K562 (cell line): ENCODE results near the gene ATRX. TPM values are rescaled to one million over a fixed set of nuclear protein-coding genes. Genes with fewer than 3 reads are reported as not detected.
"Not testable (repeated sequence)": the region's sequence is repeated elsewhere in the genome, so short reads cannot be mapped to it uniquely, and the experiment has no call there.

Source experiments
- ATAC-seq: fragments of 200-7000 bp; cut with Tn5 transposase; 3 replicates; pipeline ENCODE4 v1.9.1; 2020; ENCODE audit warnings: moderate library complexity
- BruUV-seq: library from RNA; stranded (reverse); fragments of 400-500 nt; replicated peaks from 2 replicates; lab custom pipeline; 2021; lab: Mats Ljungman, UMichigan
- CTCF ChIA-PET: fragments of 300-600 bp; formaldehyde crosslinking; extraction: SDS; loops from one replicate; lab custom pipeline; 2021; ENCODE audit warnings: low intra/inter-chr PET ratio; lab: Yijun Ruan, JAX
- POLR2A ChIA-PET: fragments of 300-600, 350-650 bp; sonication (Branson Sonifier 250); formaldehyde crosslinking; extraction: SDS; loops from one replicate; lab custom pipeline; 2021; ENCODE audit warnings: antibody characterized with exemption, inconsistent platforms; lab: Yijun Ruan, JAX
- DNase-seq, 4 experiments: peaks; one replicate each; pipeline versions ENCODE4 v3.0.0 to v3.0.0-alpha.2; 2011 to 2018; ENCODE audit warnings: low spot score in 3 of 4, mixed read lengths in 3 of 4; ENCODE audit errors: extremely low read depth in 1 of 4
- FAIRE-seq: peaks from 2 replicates; lab custom pipeline; 2011; peaks lifted over from hg19 to GRCh38; lab: Jason Lieb, UNC
- H2AFZ ChIP-seq: 2 replicates; pipeline ENCODE4 v1.6.0; 2011; ENCODE audit warnings: low read depth, low read length, control low read depth, inconsistent platforms
- H3K27ac ChIP-seq: fragments of 200-600 bp; 3 replicates; pipeline ENCODE4 v1.8.0; 2011; ENCODE audit warnings: low read depth, mild to moderate bottlenecking, control low read depth, inconsistent platforms, low read length, moderate library complexity, mixed read lengths; ENCODE audit errors: extremely low read depth
- H3K27me3 ChIP-seq, 2 experiments: fragments of 300-600 bp in 1 of 2; 2 replicates in 1 of 2; 3 replicates in 1 of 2; pipeline versions ENCODE4 v1.6.0 to v1.8.0; 2011; ENCODE audit warnings: inconsistent platforms in 2 of 2, low read length in 2 of 2, mild to moderate bottlenecking in 1 of 2, mixed read lengths in 1 of 2, moderate library complexity in 1 of 2; ENCODE audit not compliant: control insufficient read depth in 2 of 2, insufficient read depth in 2 of 2
- H3K36me3 ChIP-seq: fragments of 300-600 bp; 3 replicates; pipeline ENCODE4 v1.8.0; 2011; ENCODE audit warnings: mild to moderate bottlenecking, low read length, inconsistent platforms; ENCODE audit not compliant: control insufficient read depth, insufficient read depth
- H3K4me1 ChIP-seq, 2 experiments: fragments of 200-600 bp in 1 of 2; replicated peaks in 1 of 2; 2 replicates in 1 of 2; 3 replicates in 1 of 2; pipeline versions ENCODE4 v1.5.1 to v1.8.0; 2011; ENCODE audit warnings: inconsistent platforms in 2 of 2, low read length in 2 of 2, mild to moderate bottlenecking in 1 of 2, mixed read lengths in 1 of 2, moderate library complexity in 1 of 2; ENCODE audit not compliant: control insufficient read depth in 2 of 2, insufficient read depth in 2 of 2
- H3K4me2 ChIP-seq: 2 replicates; pipeline ENCODE4 v1.6.1; 2011; ENCODE audit warnings: low read length, control low read depth, inconsistent platforms, mixed read lengths; ENCODE audit not compliant: insufficient read depth
- H3K4me3 ChIP-seq: fragments of 200-600 bp; sonication (generic), shearing (Covaris generic); 2 replicates; pipeline ENCODE4 v1.5.1; 2016; ENCODE audit warnings: control low read depth, inconsistent platforms
- H3K79me2 ChIP-seq: fragments of 200-600 bp; 3 replicates; pipeline ENCODE4 v1.8.0; 2011; ENCODE audit warnings: low read length, inconsistent platforms; ENCODE audit not compliant: control insufficient read depth, insufficient read depth
- H3K9ac ChIP-seq, 2 experiments: 2 replicates each; pipeline versions ENCODE4 v1.6.0 to v1.6.1; 2011; ENCODE audit warnings: low read depth in 2 of 2, low read length in 2 of 2, control low read depth in 1 of 2, inconsistent platforms in 1 of 2, mild to moderate bottlenecking in 1 of 2, mixed read lengths in 1 of 2; ENCODE audit not compliant: insufficient read depth in 1 of 2
- H3K9me1 ChIP-seq: one replicate; pipeline ENCODE4 v1.6.0; 2011; ENCODE audit warnings: inconsistent platforms, mild to moderate bottlenecking, low read length, moderate library complexity; ENCODE audit not compliant: control insufficient read depth, insufficient read depth
- H3K9me3 ChIP-seq: replicated peaks from 2 replicates; pipeline ENCODE4 v1.5.1; 2011; ENCODE audit warnings: low read depth, low read length, inconsistent platforms; ENCODE audit not compliant: control insufficient read depth, insufficient read depth
- H4K20me1 ChIP-seq: replicated peaks from 2 replicates; pipeline ENCODE4 v1.6.1; 2011; ENCODE audit warnings: low read length, inconsistent platforms, mixed read lengths; ENCODE audit not compliant: control insufficient read depth, insufficient read depth
- DIDO1 ChIP-seq: fragments of 450-650 bp; IDR thresholded peaks from 2 replicates; pipeline ENCODE4 v1.6.1; 2016; ENCODE audit warnings: low read depth, missing biosample characterization, missing genetic modification characterization
- HDAC1 ChIP-seq, 2 experiments: fragments of 450-650 bp; IDR thresholded peaks; 2 replicates each; pipeline ENCODE4 v1.6.1; 2016 to 2017; ENCODE audit warnings: inconsistent platforms in 1 of 2, mild to moderate bottlenecking in 1 of 2, moderate library complexity in 1 of 2
- HSF4 ChIP-seq: fragments of 250-450 bp; sonication (Bioruptor Pico); IDR thresholded peaks from 2 replicates; pipeline ENCODE4 v2.1.2; 2022; ENCODE audit warnings: mild to moderate bottlenecking, moderate library complexity, borderline replicate concordance
- MAFG ChIP-seq: fragments of 450-650 bp; conservative IDR thresholded peaks from 2 replicates; pipeline ENCODE4 v1.6.1; 2016; ENCODE audit warnings: missing genetic modification characterization, missing compliant biosample characterization
- NFATC3 ChIP-seq: fragments of 450-650 bp; IDR thresholded peaks from 2 replicates; pipeline ENCODE4 v1.6.1; 2017; ENCODE audit warnings: mild to moderate bottlenecking
- NFIX ChIP-seq: fragments of 250-450 bp; sonication (Bioruptor Pico); IDR thresholded peaks from 2 replicates; pipeline ENCODE4 v1.4.0; 2020; ENCODE audit warnings: low read depth, mild to moderate bottlenecking, moderate library complexity
- NFYB ChIP-seq: IDR thresholded peaks from 2 replicates; pipeline ENCODE4 v1.6.1; 2011; ENCODE audit warnings: mild to moderate bottlenecking, moderate library complexity; ENCODE audit not compliant: insufficient read length; ENCODE audit errors: extremely low read depth
- ZNF121 ChIP-seq: sonication (generic); formaldehyde crosslinking; conservative IDR thresholded peaks from 2 replicates; pipeline ENCODE4 v1.8.0; 2022; ENCODE audit warnings: missing genetic modification reagents
- WGBS: fragments of 100-300 bp; shearing (Covaris generic); methylation state at CpG from one replicate; pipeline ENCODE4 v1.1.6; 2016; ENCODE audit warnings: low coverage, mixed read lengths; ENCODE audit not compliant: insufficient coverage; ENCODE audit errors: missing lambda C conversion rate; 5-methylcytosine and 5-hydroxymethylcytosine counted together
- in situ Hi-C: fragments of 300-500 bp; cut with MboI; formaldehyde crosslinking; loops from 4 replicates; pipeline ENCODE4 v1.15.0; 2018; ENCODE audit warnings: inconsistent platforms, mixed read lengths
- intact Hi-C: fragments of 100-400 bp; cut with micrococcal nuclease; formaldehyde crosslinking; loops from 2 replicates; pipeline ENCODE4 v1.14.2; 2022
- polyA plus RNA-seq, 8 experiments: library from polyadenylated mRNA; depleted of rRNA in 4 of 8; stranded (reverse) in 5 of 8; unstranded in 3 of 8; fragments of >200 nt; fragmentation: Nextera tagmentation in 2 of 8; fragmentation: Illumina TruSeq in 1 of 8; extraction: Ambion mirVana in 2 of 8; extraction: Trizol in 1 of 8; gene quantifications; 2 replicates each; pipeline versions ENCODE4 v1.2.1 to v1.2.3, GENCODE V29; 2011 to 2014; ENCODE audit warnings: inconsistent platforms in 1 of 8, missing spikeins in 1 of 8
- total RNA-seq, 7 experiments: library from RNA; depleted of rRNA in 6 of 7; stranded (reverse); fragments of >200 nt in 6 of 7; fragmentation: Illumina TruSeq in 2 of 7; extraction: Trizol in 2 of 7; gene quantifications; 2 replicates each; pipeline versions ENCODE4 v1.2.1 to v1.2.3, GENCODE V29; 2011 to 2021; ENCODE audit warnings: low replicate concordance in 1 of 7
- TF ChIP-seq, protein P1 (sequence below): fragments of 200-800 bp; sonication (Bioruptor generic); IDR thresholded peaks from 2 replicates; pipeline ENCODE4 v1.6.1; 2017; ENCODE audit warnings: missing genetic modification characterization, missing compliant biosample characterization

The ATRX gene
- total and polyA plus RNA-seq, 9 of the 15 experiments (the other 6 are each of a cell fraction or from before 2014, with no cell fraction given): 7.7 to 23.1 (median 20.2) TPM

DNA sequence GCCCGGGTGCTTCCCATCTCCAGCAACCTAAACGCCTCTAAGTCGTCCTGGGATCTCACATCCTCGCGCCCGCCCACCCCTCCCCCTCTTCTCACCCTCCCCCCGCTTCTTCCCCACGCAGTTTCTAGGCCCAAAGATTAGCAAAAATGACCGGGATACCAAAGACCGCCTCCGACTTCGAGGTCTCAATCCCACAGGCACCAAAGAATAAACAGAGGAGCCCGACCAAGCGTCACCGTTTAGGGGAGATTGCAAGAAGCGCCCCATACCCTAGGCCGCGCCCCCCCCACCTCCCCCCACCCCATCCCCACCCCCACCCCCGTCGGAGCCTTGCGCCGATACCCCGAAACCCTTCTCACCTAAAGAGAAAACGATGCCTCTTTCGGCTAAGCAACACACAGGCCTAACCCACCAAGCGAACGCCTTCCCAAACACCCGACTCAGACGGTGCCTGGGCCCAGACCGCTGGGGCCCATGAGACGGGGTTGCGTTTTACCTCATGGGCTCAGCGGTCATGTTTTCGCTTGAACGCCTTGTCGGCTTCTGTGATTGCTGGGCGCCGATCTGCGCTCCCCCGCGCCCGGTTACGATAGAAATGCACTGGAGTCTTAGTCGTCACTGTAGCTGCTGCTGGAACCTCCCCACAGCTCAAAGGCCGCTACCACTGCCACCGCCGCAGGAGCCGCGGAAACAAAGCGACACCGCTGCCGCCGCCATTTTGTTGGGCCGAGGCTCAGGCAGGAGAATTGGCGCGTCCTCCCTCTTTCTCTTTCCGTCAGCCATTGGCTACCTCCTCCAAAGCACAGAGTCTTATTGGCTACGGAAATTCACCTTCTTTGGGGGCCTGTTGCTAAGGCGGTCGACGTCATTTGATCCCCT, at the start of gene ATRX (continued):
- TF ChIP-seq HDAC1 (IDR thresholded peaks at IDR 0.05): 0 out of 4 replicates have a peak, but pooled peaks of 1 of the 2 experiments have one; percentile 28
- TF ChIP-seq NFIX (CRISPR knock-in tag): no peak
- TF ChIP-seq NFYB: peak; percentile 11
- TF ChIP-seq HSF4 (CRISPR knock-in tag): no peak
- TF ChIP-seq, protein P1, sequence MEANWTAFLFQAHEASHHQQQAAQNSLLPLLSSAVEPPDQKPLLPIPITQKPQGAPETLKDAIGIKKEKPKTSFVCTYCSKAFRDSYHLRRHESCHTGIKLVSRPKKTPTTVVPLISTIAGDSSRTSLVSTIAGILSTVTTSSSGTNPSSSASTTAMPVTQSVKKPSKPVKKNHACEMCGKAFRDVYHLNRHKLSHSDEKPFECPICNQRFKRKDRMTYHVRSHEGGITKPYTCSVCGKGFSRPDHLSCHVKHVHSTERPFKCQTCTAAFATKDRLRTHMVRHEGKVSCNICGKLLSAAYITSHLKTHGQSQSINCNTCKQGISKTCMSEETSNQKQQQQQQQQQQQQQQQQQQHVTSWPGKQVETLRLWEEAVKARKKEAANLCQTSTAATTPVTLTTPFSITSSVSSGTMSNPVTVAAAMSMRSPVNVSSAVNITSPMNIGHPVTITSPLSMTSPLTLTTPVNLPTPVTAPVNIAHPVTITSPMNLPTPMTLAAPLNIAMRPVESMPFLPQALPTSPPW (CRISPR knock-in tag): peak; percentile 75
- TF ChIP-seq MAFG (tag): no peak
- TF ChIP-seq DIDO1: no peak
- no peak for TF ChIP-seq NFATC3
- TF ChIP-seq, all 486 proteins: peak for 35

DNA sequence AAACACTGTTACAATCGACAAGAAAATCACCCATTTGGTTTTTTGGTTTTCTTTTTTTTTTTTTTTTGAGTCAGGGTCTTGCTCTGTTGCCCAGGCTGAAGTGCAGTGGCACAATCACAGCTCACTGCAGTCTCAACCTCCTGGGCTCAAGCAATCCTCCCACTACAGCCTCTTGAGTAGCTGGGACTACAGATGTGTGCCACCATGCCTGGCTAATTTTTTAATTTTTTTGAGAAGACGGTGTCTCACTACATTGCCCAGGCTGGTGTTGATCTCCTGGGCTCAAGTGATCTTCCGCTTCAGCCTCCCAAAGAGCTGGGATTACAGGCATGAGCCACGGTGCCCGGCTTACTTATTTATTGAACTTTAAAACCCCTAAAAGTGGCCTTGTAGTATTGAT, 45.5 kb upstream of the ATRX start:
- intact Hi-C loops, in situ Hi-C loops, POLR2A ChIA-PET, H3K4me3 ChIP-seq, H3K79me2 ChIP-seq: not testable (repeated sequence)
- TF ChIP-seq ZNF121: peak; percentile 64
- TF ChIP-seq, all 486 proteins: peak for 1; not testable (repeated sequence) for 485
- H4K20me1 ChIP-seq, H2AFZ ChIP-seq, H3K9me3 ChIP-seq, H3K4me1 ChIP-seq, H3K27ac ChIP-seq, H3K9me1 ChIP-seq, H3K27me3 ChIP-seq, H3K36me3 ChIP-seq, DNase-seq, ATAC-seq, H3K9ac ChIP-seq, BruUV-seq, H3K4me2 ChIP-seq, FAIRE-seq, CTCF ChIA-PET: not testable (repeated sequence)
- 53% methylated on average over 3 of the region's 5 CpGs for WGBS

DNA sequence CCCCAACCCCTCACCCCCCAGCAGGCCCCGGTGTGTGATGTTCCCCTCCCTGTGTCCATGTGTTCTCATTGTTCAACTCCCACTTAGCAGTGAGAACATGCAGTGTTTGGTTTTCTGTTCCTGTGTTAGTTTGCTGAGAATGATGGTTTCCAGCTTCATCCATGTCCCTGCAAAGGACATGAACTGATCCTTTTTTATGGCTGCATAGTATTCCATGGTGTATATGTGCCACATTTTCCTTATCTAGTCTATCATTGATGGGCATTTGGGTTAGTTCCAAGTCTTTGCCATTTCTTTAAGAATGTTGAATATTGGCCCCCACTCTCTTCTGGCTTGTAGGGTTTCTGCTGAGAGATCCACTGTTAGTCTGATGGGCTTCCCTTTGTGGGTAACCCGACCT, 36.0 kb upstream of the ATRX start:
- H3K9me1 ChIP-seq, H3K9me3 ChIP-seq, intact Hi-C loops, H4K20me1 ChIP-seq, DNase-seq, H3K9ac ChIP-seq, in situ Hi-C loops, ATAC-seq, H3K4me2 ChIP-seq, CTCF ChIA-PET, H3K36me3 ChIP-seq, H3K79me2 ChIP-seq, FAIRE-seq, POLR2A ChIA-PET, H3K27ac ChIP-seq, H2AFZ ChIP-seq, H3K4me3 ChIP-seq, H3K27me3 ChIP-seq, H3K4me1 ChIP-seq, BruUV-seq: not testable (repeated sequence)
- WGBS: 38% methylated on average over 1 of the region's 2 CpGs
